ENCODE results near the gene MEP1A.

The MEP1A gene

DNA sequence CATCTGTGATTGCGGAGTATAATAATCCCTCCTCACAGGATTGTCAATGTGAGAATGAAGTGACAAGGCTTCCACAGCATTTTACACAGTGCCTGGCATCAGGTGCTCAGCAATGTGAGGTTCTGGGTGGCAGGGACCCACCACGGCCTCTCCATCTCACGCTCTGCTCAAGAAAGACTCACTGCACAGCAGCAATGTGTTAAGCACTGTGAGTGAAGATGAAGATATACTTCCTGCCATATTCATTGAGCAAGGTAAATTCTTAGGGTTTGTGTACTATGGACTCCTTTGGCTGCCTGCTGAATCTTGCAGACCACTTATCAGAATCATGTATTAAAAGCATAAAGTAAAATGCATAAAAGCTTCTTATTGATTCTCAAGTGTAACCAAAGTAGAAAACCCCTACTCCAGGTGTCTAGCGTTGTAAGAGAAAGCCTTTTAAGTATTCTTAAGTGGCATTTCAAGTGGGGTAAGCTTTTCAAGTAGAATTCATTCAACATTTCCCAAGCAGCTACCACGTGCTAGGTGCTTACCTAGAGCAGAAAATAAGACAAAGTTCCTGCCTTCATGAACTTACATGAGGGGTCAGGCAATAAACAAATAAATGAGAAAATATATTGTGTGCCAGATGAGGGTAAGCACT lies 17.0 kb upstream of the MEP1A start:
- DNase-seq, result no peak

DNA sequence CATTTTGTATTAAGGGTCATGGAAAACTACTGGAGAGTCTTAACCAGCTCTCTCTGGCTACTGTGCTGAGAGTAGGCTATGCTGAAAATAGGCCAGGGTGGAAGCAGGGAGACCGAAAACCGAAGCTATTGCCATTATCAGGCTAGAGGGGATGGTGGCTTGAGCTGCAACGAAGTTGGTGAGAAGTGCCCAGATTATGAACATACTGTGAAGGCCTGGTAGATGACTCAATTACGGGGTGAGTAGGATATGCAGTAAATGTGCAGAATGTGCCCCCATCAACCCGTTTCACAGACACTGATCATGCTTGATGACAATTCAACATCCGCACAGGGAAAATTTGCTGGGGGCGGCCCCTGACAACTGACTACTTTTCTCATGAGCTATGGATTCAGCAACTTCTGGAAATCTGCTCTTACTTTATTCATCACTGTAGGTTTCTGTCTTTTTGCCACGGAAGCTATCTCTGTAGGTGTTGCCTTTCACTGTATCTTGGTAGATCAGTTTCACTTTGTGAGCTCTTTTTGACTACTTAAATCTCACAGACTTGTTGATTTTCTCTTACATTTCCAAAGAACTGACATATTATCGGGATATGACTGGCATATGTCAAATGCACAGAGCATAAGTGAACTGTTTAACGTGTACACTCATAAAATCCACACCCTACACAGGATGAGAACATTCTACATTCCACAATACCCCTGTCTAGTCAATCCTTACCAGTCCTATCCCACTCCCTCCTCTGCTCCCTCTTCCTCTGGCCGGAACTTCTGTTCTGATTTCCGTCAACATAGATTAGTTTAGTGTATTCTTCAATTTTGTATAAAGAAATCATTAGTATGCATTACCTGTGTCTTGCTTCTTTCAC lies 15.5 kb upstream of the MEP1A start:
- no peak for DNase-seq

DNA sequence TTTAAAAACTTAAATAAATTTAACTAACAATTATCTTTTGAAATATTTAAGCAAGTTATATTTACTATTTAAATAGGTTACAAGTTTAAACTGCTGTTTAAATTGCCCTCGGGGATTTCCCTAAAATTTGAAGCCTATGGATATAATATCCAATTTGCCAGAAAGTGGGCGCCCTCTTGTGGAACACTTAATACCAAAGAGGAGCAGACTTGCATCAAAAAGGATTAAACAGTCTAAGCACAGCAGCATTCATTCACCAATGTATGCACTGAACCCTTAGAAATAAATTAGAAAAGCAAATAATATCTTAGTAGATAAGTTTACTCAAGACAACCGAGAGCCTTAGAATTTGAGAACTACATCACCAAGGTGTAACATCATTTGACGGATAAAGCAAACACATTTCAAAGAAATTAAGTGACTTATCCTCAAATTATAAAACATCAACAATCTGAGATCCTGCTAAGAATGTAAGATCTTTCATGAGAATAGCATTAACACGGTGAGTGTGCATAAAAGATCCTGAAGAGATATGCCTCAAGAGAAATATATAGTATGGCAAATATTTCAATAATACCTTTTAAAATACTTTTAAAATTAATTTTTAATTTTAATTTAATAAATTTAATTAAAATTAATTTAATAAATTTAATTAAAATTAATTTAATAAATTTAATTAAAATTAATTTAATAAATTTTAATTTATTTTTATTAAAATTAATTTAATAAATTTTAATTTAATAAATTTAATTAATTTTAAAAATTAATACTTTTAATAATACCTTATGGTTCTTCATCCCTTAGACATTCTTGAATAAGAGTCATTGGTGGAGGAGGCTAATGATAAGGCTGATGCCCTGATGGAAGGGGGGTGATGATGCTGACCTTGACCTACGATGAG lies 11.5 kb upstream of the MEP1A start:
- DNase-seq, result peak in 2 of 14 donors; percentile 7 to 9

DNA sequence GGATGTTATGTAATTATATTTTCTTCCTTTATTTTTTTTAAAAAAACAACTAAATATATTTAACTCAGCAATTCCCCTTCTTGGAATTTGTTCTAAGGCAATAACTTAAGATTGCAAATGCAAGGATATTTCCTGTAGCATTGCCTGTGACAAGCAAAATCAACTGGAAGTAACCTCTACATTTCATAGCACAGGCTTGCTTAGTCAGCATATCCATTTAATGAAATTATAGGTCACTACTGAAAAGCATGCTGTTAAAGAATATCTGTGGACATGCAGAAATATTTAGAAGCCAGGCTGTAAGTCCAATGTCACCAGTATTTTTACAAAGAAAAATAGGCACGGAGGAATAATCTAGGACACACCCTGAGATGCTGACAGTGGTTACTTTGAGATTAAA lies 8.7 kb upstream of the MEP1A start:
- DNase-seq, result no peak

DNA sequence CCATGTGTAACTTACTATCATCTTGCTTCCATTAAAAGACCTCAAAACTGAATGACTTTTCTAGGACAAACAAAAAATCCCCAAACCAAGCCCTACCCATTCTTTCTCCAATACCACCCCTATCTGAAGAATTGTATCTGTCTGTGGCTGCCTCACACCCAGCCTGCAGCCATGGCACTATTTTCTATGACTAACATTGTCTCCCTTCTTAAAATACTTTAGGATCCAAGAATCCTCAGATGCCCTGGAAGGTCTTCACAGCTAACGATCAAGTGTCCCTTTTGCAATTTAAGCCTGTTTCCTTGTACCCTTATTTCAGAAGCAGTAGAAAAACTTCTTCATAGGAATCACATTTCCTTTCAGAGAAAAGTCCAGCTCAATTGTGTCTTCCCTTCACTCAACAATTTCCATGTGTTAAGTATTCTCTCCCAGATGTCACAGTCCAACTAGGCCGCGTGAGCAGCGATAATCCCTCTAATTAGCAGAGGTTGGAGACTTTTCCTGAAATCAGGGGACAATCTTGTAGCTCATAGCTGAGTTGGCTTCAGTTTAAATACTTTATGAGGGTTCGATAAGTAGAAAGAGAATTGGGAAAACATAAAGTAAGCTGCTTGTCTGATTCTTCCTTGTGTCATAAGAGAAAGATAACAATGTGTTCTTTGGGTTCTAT lies 5.2 kb upstream of the MEP1A start:
- no peak for DNase-seq

DNA sequence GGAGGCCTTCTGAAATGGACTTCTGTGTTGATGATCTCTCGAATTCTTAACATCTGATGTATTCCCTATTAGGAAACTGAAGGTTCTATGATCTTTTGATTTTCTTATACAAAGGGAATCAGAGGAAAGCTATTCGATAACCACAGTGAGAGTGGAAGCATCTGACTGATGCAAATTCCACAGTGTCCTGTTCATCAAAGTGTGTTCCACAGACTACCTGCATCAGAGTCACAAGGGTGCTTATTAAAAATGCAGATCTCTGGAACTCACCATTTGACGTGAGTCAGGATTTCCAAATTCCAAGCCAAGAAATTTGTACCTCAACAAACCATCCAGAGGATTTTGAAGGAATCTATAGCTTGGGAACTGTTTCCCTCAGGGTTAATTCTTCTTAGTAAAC lies 4.4 kb upstream of the MEP1A start:
- DNase-seq, result no peak

DNA sequence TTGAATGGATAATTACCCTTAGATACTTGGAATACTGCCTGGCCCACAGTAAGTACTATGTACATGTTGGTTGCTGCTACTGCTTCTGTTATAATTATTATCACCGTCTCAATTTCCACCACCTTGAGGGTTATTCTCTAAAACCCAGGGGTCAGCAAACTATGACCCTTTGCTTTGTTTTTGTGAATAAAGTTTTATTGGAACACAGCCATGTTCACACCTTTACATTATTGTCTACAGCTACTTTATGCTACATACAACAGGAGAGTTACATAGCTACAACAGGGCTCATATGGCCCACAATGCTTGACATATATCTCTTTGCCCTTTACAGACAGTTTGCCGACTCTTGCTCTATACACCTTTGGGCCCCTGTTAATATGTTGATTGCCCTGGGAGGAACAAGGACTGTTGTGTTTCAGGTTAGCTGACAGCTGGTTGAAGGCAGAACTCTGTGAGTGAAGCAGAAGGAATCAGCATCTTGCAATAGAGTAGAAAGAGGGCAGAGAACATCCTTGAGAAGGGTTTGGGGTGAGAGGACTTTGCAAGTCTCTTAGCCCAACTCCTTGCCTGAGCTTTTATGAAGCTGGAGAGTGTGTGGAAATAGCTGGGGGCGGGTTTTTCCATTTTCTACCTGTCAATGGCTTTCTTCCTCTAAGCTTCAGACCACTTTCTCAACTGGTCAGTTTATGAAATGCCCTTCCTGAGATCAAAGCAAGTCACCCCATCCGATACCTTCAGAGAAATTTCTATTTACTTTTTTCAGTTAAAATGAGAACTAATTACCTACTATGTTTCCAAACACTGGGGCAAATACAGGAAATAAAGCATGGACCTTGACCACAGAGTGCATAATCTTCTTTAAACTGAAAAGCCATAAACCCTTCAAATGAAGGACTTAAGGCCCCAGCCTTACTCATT lies 3.5 kb upstream of the MEP1A start:
- no peak for DNase-seq

DNA sequence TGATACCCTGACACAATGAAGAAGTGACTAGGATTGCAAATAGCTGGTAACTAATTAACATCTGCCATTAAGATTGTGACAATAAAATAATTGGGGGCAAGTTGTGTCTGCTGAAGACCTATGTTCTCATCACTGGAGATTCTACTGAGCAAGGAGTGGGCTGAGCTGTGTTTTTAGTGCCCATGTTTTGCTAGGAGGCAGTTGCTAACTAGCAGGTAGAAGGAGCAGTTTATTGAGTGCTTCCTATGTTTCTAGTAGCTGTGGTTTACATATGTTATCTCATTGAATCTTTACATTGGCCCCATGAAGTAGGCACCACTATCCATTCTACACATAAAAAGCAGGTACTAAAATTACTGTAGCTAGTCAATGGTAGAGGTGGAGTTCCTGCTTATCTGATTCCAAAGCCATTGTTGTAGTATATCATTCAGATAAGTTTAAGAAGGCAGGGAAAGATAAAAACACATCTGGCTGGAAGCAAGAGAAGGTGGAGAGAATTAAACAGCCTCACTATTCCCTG lies 2.8 kb upstream of the MEP1A start:
- DNase-seq, result no peak

DNA sequence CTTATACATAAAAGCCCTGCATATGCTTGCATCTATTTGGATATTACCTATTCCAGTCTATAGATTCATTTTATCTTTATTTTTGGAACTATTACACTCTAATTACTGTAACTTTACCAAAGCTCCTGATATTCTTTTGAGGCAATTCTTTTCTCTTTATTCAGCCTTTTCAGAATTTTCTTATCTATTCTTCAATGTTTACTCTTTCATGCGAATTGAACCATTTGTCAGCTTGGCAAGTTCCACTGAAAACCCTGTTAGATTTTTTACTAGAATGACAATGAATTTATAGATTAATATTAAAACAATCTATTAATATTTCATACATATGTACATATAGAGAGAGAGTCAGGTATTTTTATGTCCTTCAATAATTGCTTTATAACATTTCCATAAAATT lies 554 bp upstream of the MEP1A start:
- DNase-seq, result no peak

DNA sequence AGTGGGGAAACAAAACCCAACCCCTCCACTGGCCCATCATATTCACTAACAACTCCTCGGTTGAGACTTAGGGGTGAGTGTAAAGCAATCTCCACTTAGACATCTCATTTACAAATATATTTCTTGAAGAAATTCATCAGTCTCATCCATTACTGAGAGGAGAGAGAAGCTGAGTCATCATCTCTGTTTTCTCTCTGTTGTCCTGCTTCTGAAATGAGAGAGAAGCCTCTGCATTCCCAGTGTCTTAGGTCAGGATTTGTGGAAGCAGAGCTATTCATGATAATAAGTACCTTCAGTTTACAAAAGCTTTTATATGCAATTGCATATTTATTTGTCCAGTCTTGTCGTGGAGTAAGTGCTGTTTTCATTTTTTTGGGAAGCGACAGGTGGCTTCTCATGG lies 879 bp downstream of the MEP1A start:
- DNase-seq, result no peak

DNA sequence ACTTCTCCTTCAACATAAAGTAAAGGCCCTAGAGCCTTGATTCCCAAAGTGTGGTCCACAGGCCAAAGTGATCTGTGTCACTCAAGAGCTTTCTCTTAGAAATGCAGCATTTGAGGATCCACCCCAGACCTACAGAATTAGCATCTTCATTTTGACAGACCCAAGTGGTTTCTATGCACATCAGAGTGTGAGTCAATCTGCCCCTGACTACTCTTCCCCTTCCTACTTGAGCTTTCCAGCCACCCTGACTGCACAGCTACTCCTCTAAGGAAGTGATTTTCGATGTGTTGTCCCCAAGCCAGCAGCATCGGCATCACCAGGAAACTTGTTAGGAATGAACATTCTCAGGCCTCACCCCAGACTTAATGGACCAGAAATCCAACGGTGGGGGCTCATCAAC lies 2.6 kb downstream of the MEP1A start:
- no peak for DNase-seq

DNA sequence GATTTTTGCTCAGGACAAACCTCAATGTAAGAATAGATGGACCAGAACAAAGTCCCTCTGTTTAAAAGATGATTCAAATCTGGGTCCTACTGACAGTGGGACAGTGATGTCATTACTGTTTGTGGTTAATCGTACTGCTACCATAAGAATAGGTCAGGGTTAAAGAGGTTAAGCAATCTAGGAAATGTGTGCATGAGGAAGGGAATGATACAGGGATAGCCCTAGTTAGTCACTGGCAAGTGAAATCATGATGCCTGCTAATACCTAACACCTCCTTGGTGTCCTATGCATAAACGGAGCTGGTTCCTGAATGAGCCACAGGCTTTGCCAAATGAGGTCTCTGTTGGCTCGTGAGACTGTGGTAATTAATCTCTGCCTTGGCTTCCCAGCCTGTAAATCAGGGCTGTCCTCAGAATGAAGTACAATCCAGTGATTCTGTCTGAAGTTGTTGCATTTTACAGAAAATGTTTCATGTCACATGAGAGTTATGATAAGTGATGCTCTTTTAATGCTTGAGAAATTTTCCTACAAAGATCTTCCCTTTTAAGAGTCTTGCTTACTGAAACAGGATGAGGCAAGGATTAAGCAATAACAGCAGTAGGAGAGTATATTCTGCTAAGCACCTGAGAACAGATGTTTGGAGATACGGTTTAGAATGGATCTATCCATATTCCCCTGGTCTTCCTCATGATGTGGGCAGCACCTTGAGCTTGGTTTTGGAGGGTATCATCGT lies 3.8 kb downstream of the MEP1A start:
- no peak for DNase-seq

DNA sequence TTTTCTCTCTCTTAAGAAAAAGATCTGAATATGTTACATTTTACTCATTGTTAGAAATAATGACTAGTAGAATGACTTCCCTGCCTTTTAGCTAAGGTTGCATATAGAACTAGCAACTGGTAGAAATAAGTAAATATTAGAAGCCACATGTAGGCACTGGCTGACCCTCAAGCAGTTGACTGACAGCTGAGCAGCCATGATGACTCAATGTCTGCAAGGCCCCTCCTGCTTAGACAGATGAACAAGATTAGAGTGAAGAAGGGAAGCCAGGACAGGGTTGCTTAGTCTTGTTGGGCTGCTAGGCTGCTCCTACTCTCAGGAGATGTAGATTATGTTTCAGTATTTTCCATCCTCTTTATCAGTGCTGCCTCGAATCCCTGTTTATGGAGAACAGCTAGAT lies 6.5 kb downstream of the MEP1A start:
- no peak for DNase-seq

DNA sequence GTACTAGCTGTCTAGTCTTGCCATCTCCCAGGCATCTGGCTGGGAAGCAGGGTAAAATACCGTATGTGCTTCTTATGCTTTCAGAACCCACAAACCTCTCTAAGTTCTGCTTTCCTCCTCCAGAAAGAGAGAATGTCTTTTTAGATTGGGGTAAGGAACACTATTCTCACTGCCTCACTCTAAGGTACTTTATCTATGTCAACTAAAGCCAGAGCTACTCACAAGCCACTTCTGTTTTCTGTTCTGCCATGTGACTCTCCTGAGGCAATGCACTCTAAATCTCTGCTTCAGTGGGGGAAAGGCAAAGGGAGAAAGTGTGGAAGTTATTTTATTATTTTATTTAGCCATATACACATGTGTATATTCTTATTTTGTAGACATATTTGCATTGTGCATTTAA lies 15.6 kb downstream of the MEP1A start:
- no peak for DNase-seq

DNA sequence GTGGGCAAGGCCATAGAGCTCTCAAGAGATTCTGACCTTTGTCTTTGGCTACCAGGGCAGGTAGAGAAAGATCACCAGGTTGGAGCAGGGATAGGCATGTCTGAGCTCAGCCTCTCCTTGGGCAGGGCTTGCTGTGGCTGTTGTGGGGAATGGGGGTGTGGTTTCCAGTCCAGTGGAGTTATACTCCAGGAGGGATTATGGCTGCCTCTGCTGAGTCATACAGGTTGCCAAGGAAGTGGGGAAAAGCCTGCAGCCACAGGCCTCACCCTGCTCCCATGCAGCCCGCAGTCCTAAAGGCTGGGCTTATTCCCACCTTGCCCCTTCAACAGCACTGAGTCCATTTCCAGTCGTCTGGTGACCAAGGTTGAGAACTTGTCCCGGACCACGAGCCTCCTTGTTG lies 21.9 kb downstream of the MEP1A start:
- no peak for DNase-seq

DNA sequence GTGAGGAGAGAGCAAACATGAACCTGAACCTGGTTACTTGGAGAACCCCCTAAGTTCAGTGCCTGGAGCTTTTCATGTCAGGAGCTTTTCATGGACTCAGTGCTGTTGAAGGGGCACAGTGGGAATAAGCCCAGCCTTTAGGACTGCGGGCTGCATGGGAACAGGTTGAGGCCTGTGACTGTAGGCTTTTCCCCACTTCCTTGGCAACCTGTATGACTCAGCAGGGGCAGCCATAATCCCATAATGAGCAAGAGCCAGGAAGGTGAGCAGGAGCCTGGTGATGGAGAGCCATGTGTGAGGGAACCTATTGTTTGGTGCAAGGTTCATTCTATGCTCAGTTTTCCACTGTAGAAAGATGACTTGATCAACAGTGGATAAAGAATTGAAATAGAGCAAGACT lies 23.4 kb downstream of the MEP1A start:
- DNase-seq, result no peak

DNA sequence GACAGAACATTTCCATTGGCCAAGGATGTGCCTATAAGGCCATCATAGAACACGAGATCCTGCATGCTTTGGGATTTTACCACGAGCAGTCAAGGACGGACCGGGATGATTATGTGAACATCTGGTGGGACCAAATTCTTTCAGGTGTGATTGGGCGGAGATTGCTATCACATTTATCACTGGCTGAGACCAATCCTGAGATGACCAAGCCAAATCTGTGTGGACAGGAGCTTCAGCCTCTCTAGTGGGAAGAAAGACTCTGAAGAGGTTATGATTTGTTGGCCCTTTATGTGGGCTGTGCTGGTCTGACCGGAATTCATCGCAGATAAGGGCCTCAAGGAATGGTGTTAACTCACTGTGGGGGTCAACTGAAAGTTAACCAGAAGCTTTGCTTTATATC lies 26.4 kb downstream of the MEP1A start:
- DNase-seq, result no peak

DNA sequence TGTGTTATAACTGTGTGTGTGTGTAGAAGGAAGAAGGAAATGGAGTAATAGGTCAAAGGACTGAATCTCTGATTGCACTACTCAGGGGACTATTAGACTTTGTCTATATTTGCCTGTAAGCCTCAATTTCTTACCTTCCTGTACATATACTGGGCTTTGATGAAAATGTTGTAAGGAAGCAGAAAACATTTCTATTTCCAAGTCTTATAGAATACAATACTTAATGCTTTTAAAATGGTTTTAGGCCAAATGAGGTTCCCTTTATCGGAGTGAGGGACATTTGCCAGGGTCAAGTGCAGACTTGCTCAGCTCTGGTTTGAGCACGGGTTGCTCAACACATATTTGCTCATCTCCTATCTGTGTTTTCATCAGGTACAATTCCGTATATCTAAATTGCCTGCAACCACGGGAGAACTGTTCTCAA lies 28.3 kb downstream of the MEP1A start:
- DNase-seq, result no peak

DNA sequence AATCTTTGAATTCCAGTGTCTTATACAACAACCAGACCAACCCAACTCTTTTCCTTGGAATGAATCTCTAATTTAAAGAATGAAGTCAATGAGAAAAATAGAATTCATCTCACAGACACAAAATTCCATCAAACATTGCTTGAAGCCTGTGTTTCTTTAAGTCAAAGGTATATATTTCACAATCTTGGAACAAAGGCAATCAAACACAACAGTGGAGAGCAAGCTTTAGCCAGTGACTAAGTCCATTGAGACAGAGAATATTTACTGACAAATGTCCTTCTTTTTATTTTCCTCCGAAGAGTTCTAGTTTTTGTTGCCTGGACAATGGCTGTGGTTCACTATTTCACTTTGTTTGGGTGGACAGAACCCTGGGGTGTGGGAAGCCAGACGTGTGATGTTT lies 35.8 kb downstream of the MEP1A start:
- DNase-seq, result no peak

DNA sequence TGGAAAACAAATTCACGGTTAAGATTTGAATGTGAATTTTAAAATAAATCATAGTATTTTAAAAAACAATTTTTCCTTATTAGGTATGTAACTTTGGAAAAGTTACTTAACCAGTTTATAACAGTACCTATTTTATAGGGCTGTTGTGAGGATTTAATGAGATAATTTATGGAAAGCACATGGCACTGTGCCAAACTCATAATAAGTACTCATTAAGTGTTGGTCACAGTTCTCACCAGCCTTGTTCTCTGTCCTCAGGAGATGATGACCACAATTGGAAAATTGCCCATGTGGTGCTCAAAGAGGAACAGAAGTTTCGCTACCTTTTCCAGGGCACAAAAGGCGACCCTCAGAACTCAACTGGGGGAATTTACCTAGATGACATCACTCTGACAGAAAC lies 39.6 kb downstream of the MEP1A start:
- DNase-seq, result no peak
